Panc1 (cell line): Measurements from ENCODE around the gene IL20RA. TPM values are rescaled to one million over a fixed set of nuclear protein-coding genes. Genes with fewer than 3 reads are reported as not detected.

ENCODE experiments used
- ATAC-seq: fragments of 200-7000 bp; cut with Tn5 transposase; 2 replicates; pipeline ENCODE4 v1.9.1; 2020; ENCODE audit warnings: mild to moderate bottlenecking, moderate library complexity
- BruUV-seq: library from RNA; stranded (reverse); fragments of 400-500 nt; replicated peaks from 2 replicates; lab custom pipeline; 2021; lab: Mats Ljungman, UMichigan
- CTCF ChIA-PET: fragments of 300-600 bp; sonication (Branson Sonifier 250); formaldehyde crosslinking; loops from one replicate; lab custom pipeline; 2022; ENCODE audit warnings: antibody characterized with exemption; lab: Charles Lee
- POLR2A ChIA-PET: fragments of 300-600 bp; sonication (Branson Sonifier 250); formaldehyde crosslinking; loops from one replicate; lab custom pipeline; 2022; ENCODE audit warnings: antibody characterized with exemption; lab: Charles Lee
- DNase-seq: peaks from one replicate; pipeline ENCODE4 v3.0.0-alpha.2; 2010; ENCODE audit warnings: low read depth, low spot score
- H3K27ac ChIP-seq: 2 replicates; pipeline ENCODE4 v1.5.1; 2011; ENCODE audit warnings: mild to moderate bottlenecking, low read length, inconsistent platforms
- H3K27me3 ChIP-seq: fragments of 200-500 bp; sonication (Bioruptor generic); 2 replicates; pipeline ENCODE4 v1.6.0; 2014; ENCODE audit warnings: low read length, inconsistent platforms; ENCODE audit not compliant: control insufficient read depth, insufficient read depth
- H3K36me3 ChIP-seq: fragments of 200-500 bp; sonication (Bioruptor generic); 2 replicates; pipeline ENCODE4 v1.5.1; 2014; ENCODE audit warnings: inconsistent platforms, mild to moderate bottlenecking, low read length, moderate library complexity; ENCODE audit not compliant: control insufficient read depth, insufficient read depth
- H3K4me1 ChIP-seq: 2 replicates; pipeline ENCODE4 v1.5.1; 2011; ENCODE audit warnings: inconsistent platforms, mild to moderate bottlenecking, low read length, moderate library complexity; ENCODE audit not compliant: control insufficient read depth, insufficient read depth
- H3K4me3 ChIP-seq, 2 experiments: 2 replicates each; pipeline ENCODE4 v1.5.1; 2011 to 2012; ENCODE audit warnings: low read depth in 2 of 2, low read length in 2 of 2, mild to moderate bottlenecking in 2 of 2, inconsistent platforms in 1 of 2, moderate library complexity in 1 of 2
- H3K9me3 ChIP-seq: fragments of 200-500 bp; sonication (Bioruptor generic); 2 replicates; pipeline ENCODE4 v1.5.1; 2014; ENCODE audit warnings: low read depth, mild to moderate bottlenecking, inconsistent platforms, low read length, moderate library complexity; ENCODE audit not compliant: control insufficient read depth, insufficient read depth
- CTCF ChIP-seq: fragments of 450-650 bp; IDR thresholded peaks from 2 replicates; pipeline ENCODE4 v1.5.1; 2017; ENCODE audit warnings: mild to moderate bottlenecking
- POLR2AphosphoS5 ChIP-seq: IDR thresholded peaks from 2 replicates; pipeline ENCODE4 v1.6.1; 2012; ENCODE audit warnings: mild to moderate bottlenecking, low read depth, low read length, moderate library complexity
- REST ChIP-seq, 2 experiments: IDR thresholded peaks; 2 replicates each; pipeline ENCODE4 v1.6.1; 2011 to 2012; ENCODE audit warnings: low read depth in 2 of 2, control low read depth in 1 of 2, low read length in 1 of 2, mild to moderate bottlenecking in 1 of 2, moderate library complexity in 1 of 2; ENCODE audit not compliant: insufficient read depth in 1 of 2
- SIN3A ChIP-seq: IDR thresholded peaks from 2 replicates; pipeline ENCODE4 v1.6.1; 2012; ENCODE audit warnings: low read depth, mild to moderate bottlenecking, low read length, moderate library complexity, borderline replicate concordance; ENCODE audit not compliant: insufficient read depth
- TCF7L2 ChIP-seq: IDR thresholded peaks from 2 replicates; pipeline ENCODE4 v1.6.1; 2011; ENCODE audit warnings: mild to moderate bottlenecking, low read depth, low read length, inconsistent platforms
- in situ Hi-C: cut with HindIII; loops from 2 replicates; pipeline ENCODE4 v1.10.0; 2016; ENCODE audit warnings: low sequenced_read_pairs, low pct_unique_long_range_greater_than_20kb
- intact Hi-C: fragments of 100-400 bp; cut with micrococcal nuclease; formaldehyde crosslinking; loops from one replicate; pipeline ENCODE4 v1.10.0; 2022; ENCODE audit not compliant: unreplicated experiment
- total RNA-seq: library from RNA; stranded (reverse); gene quantifications from one replicate; pipeline ENCODE4 v1.2.1, GENCODE V29; 2021; ENCODE audit not compliant: unreplicated experiment

The IL20RA gene
- total RNA-seq, 1 experiment from 2014 or later = not detected

- TF ChIP-seq POLR2AphosphoS5 (no peak), SIN3A (no peak), REST (IDR thresholded peaks at IDR 0.05; ENCODE audit: insufficient read depth in 1 of 2, low read depth in 2 of 2, low read length in 1 of 2) (no peak), CTCF (no peak), TCF7L2 (no peak)
- H3K9me3 ChIP-seq = no peaks in the 10 kb centered on the region
- DNase-seq (no peak), ATAC-seq (no peak)
- intact Hi-C loops (loop anchor here (5.0 kb wide), 1 partner anchor 39 kb away; no protein-coding TSS in a partner anchor), in situ Hi-C loops (no loop called here)
- no peak overlapping the region for H3K4me3 ChIP-seq
- no peaks in the 10 kb centered on the region for H3K4me1 ChIP-seq
- CTCF ChIA-PET = no interaction called here
- no peaks in the 10 kb centered on the region for H3K36me3 ChIP-seq
- no TSS peak for BruUV-seq
- POLR2A ChIA-PET = no interaction called here
- no peak overlapping the region for H3K27ac ChIP-seq
- H3K27me3 ChIP-seq = no peaks in the 10 kb centered on the region; the same call in 1 of the 2 replicates
Observed at GRCh38 chr6:137011406-137011805, 33.4 kb downstream of the IL20RA start.

- Histone ChIP-seq H3K27ac (no peak overlapping the region), H3K36me3 (no peaks in the 10 kb centered on the region), H3K9me3 (no peaks in the 10 kb centered on the region), H3K4me1 (no peaks in the 10 kb centered on the region), H3K27me3 (no peaks in the 10 kb centered on the region), H3K4me3 (no peak overlapping the region)
- ChIA-PET CTCF (no interaction called here), POLR2A (no interaction called here)
- TF ChIP-seq TCF7L2 (no peak), CTCF (no peak)
- in situ Hi-C loops (no loop called here), intact Hi-C loops (loop anchor here (5.0 kb wide), 1 partner anchor 38 kb away; no protein-coding TSS in a partner anchor)
- BruUV-seq = no TSS peak
- ATAC-seq (no peak), DNase-seq (no peak)
Observed at GRCh38 chr6:137010128-137010718, 34.5 kb downstream of the IL20RA start.
